ENCODE measurements around the gene TMEM114.

TMEM114 gene

DNA sequence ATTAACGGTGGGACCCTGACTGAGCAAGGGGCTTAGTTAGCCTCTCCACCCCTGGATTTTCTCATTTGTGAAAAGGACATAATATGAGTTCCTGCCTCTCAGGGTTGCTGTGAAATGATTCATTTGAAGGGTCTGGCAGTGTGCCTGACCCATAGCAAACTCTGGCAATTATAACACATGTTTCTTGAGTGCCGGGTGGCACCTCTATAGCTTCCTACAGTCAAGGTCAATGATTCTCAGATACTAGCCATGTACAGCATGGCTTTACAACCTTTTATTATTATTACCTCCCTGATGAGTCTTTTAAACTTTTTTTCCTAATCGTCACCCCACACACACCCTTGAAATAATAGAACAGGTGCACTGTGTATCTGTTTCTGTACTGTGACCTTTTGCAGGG is 42.1 kb downstream of the TMEM114 start:
- DNase-seq (ENCODE audit: low spot score), result no peak

DNA sequence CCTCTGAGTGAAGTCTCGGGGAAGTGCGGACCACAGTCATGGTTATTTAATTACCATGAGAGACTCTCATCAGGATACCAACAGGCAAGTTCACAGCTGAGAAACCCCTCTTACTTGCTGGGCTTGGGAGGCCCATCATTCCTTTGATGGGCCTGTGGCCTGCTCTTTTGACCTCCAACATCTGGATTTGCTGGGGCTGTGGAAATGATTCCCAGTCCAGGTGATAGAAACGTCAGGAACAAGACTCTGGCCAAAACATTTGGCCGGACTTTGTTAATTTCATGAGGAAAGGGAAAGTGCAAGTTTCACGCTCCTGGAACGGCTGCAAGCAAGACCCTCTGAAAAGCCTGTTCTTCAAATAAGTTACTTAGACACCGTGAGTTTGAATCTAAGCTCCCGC is 42.5 kb downstream of the TMEM114 start:
- no peak for DNase-seq (ENCODE audit: low spot score)

DNA sequence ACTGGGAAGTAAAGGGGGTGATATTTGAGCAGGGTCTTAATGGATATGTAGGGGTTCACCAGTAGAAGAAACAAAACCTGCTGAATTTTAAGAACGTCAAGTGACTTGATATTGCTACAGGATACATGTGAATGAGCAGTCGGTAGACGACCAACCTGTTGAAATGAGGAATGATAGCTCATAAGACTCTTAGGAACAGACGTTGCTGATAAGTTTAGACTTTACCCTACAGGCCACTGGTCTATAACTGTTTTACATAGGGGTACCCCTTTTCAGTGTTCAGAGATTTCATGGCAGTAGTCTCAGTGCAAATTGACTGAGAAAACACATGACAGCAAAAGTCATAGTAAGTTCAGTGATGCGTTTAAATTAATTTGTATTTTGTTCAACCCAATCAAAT is 45.9 kb downstream of the TMEM114 start:
- no peak for DNase-seq (ENCODE audit: low spot score)

DNA sequence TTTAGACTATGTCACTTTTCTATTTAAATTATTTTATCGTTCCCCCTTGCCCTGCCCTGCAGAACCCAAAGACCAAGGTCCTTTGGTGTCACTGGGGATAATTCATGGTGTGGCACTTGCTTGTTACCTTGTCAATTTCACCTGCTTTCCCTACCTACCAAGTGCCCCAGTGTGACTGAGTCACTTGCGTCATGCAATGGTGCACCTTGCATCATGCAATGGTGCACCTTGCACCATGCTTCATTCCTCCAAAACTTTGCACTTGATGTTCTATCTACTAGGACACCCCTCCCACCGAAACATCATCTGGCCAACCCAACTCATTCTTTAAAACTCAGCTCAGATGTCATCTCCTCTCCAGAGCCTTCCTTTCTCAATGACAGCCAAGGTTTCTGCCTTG is 47.1 kb downstream of the TMEM114 start:
- DNase-seq (ENCODE audit: low spot score), result no peak

DNA sequence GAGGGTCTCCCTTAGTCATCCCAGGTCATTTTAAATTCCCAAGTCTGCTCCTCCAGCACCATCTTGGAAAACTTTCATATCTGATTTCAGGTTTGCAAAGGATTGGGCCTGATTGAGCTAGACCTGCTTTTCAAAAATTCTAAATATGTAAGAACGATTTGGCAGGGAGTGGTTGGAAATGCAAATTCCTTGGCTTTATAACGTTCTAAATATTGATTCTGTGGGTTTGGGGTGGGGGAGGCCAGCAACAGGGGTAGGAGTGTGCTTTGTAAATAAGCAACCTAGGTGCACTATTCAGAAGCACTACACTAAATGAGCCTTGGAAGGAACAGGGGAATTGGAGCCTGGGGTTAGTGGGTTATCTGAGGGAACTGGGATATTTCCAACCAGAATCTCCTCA is 47.9 kb downstream of the TMEM114 start:
- no peak for DNase-seq (ENCODE audit: low spot score)

DNA sequence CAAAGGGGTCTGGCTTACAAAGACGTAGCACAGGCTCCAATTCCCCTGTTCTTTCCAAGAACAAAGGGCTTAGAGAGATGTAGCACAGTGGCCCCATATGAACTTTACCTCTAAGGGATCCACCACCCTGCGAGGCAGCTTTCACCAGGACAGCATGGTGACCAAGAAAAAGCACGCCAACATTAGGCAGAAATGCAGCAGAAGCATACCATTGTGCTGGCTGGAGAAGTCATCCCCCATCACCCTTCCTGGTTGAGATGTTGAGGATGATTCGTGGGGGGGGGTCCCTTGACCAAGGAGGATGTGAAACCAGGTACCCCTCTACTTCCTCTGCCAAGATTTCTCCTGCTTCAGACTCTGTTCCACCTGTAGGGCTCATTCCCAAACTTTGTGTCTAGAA is 48.4 kb downstream of the TMEM114 start:
- DNase-seq (ENCODE audit: low spot score), result no peak

DNA sequence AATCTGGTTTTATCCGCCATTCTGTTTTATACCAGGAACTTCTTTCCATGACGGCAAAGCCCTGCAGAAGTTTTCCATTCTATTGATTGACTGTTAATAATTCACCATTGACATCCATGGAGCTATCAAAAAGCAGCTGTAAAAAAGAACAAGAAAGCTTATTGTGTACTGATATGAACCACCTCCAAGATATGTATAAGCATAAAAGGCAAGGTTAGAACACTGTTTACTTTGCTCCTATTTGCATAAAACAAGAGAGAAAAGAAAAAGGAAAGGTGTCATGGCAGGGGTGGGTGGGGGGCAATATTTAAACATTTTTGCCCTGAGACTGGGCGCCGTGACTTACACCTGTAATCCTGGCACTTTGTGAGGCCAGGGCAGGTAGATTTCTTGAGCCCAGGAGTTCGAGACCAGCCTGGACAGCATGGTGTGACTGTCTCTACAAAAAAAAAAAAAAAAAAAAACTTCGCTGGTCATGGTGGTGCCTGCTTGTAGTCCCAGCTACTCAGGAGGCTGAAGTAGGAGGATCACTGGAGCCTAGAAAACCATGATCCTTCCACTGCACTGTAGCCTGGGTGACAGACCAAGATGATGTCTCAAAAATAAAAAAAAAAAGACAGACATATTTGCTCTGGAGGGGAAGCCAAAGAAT is 52.5 kb downstream of the TMEM114 start:
- no peak for DNase-seq (ENCODE audit: low spot score)

DNA sequence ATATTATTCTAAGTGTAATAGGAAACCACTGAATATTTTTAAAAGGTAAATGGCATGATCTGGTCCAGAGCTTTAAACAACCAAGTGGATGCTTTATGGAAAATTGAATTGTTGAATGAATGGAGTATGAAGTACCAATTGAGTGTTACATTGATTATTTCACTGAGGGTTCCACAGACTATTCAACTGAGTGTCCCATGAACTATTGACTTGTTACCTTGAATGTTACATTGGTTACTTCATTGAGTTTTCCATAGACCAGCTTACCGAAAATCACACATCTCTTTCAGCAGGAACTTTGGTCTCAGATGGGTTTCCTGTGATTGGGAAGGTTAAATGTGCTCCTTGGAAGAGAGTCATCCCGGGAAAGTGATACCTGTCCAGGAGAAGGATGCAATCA is 56.8 kb downstream of the TMEM114 start:
- DNase-seq (ENCODE audit: low spot score), result no peak

DNA sequence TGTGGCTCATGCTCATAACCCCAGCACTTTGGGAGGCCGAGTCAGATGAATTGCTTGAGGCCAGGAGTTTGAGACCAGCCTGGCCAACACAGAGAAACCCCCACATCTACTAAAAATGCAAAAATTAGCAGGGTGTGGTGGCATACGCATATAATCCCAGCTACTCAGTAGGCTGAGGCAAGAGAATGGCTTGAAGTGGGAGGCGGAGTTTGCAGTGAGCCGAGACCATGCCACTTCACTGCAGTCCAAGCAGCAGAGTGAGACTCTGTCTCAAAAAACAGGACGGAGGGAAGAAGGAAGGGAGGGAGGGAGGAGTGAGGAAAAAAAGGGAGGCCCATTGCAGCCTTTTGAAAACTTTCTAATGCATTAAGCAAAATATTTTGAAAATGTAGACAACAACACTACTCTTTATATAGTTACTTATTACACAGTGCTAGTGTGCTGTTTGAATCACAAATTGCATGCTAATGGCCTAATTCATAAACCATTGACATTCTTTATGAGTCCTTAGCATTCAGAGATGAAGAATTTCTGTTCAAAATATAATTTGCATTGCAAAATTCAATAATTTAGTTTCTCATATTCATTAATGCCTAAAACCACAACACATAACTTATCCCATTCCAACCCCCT is 59.4 kb downstream of the TMEM114 start:
- no peak for DNase-seq (ENCODE audit: low spot score)

DNA sequence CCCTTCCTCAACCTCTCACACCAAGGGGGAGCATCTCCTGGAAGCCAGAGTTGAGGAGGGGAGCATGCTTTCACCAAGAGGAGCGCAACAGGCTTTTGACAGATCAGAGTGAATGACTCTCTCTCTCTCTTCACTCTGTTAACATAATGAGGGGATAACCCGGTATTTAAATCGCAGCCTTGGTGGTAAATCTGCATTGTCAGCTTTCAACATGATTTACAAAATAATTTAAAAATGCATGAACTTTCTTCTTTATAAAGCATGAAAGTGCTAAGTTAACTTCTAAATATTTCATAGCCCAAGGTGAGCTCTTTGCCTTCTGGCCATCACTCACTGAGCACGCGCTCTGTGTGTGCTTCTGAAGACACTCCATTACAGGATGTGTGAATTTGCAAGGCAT is 61.8 kb downstream of the TMEM114 start:
- no peak for DNase-seq (ENCODE audit: low spot score)

DNA sequence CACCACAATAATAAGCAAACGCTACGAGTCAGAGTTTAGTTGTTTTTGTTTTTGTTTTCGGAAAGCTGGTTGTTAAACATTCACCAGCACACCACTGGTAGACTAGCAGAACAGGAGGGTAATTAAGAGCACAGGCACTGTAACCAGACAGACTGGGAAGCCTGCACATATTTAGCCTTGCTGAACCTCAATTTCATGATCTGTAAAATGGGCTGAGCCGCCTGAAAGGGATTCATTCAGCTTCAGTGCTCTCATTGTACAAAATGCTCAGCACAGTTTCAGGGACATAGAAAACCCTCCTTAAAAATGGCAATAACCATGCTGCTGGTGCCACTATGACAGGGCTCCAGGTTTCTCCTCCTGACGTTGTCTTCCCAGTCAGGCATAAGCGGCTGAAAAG is 66.4 kb downstream of the TMEM114 start:
- no peak for DNase-seq (ENCODE audit: low spot score)

DNA sequence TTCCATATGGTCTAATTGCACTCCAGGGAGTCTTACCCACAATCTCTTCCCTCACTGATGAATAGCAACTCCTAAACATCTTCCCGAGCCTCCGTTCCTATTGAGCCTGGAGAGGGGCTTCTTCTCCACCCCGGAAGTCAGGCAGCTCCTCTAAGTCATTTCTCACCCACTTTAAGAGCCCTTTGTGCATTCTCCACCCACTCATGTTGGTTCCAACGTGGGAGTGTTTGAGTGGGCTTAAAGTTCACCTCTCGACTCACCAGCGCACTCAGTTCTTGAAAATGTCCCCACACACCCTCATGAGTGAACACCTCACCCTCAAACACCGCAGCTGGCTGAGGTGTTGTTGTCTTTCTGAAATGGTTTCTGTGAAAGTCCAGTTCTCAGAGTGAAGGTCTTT is 67.6 kb downstream of the TMEM114 start:
- no peak for DNase-seq (ENCODE audit: low spot score)

DNA sequence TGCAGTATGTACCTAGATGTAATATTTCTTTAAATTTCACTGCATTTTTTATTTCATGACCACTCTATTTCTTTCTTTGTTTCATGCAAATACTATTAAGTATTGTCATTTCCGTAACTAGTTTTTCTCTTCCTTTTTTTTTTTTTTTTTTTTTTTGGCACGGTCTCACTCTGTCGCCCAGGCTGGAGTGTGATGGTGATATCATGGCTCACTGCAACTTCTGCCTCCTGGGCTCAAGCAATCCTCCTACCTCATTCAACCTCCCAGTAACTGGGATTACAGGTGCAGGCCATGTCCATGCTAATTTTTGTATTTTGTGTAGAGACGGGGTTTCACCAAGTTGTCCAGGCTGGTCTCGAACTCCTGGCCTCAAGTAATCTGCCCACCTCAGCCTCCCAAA is 70.7 kb downstream of the TMEM114 start:
- DNase-seq (ENCODE audit: low spot score), result no peak

All from CD4-positive, alpha-beta T cell treated with Interleukin-15 for 4 hours (primary cell).